ENCODE results near the gene HMG20B.

GRCh38 chr19:3586127-3586626 lies 13.4 kb downstream of the HMG20B start:
- peak in 2 of 7 experiments; percentile 39 to 40 for TF ChIP-seq CTCF (IDR thresholded peaks at IDR 0.05)
- TF ChIP-seq EP300 (IDR thresholded peaks at IDR 0.05), result no peak
- TF ChIP-seq POLR2A (IDR thresholded peaks at IDR 0.05), result no peak

Data from stomach (tissue), 4 donors.